OCI-LY7 (cell line): ENCODE data around the gene RANBP17.

Experiments
- EZH2phosphoT487 ChIP-seq: fragments of 200-600 bp; sonication (generic); IDR thresholded peaks from 2 replicates; pipeline ENCODE4 v1.6.1; 2018; ENCODE audit warnings: low read depth, borderline replicate concordance, mild to moderate bottlenecking, mixed run types, antibody characterized with exemption, low read length, moderate library complexity, mixed read lengths
- TF ChIP-seq, protein P1 (sequence below): fragments of 200-600 bp; sonication (generic); conservative IDR thresholded peaks from 2 replicates; pipeline ENCODE4 v1.5.1; 2014; ENCODE audit warnings: mild to moderate bottlenecking, antibody characterized with exemption, low read length, moderate library complexity, mixed read lengths

- TF ChIP-seq, protein P1, sequence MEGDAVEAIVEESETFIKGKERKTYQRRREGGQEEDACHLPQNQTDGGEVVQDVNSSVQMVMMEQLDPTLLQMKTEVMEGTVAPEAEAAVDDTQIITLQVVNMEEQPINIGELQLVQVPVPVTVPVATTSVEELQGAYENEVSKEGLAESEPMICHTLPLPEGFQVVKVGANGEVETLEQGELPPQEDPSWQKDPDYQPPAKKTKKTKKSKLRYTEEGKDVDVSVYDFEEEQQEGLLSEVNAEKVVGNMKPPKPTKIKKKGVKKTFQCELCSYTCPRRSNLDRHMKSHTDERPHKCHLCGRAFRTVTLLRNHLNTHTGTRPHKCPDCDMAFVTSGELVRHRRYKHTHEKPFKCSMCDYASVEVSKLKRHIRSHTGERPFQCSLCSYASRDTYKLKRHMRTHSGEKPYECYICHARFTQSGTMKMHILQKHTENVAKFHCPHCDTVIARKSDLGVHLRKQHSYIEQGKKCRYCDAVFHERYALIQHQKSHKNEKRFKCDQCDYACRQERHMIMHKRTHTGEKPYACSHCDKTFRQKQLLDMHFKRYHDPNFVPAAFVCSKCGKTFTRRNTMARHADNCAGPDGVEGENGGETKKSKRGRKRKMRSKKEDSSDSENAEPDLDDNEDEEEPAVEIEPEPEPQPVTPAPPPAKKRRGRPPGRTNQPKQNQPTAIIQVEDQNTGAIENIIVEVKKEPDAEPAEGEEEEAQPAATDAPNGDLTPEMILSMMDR, result no peak
- TF ChIP-seq EZH2phosphoT487, result no peak
Measured at GRCh38 chr5:170865622-170866021, 3.8 kb downstream of the RANBP17 start.
